SK-N-MC (cell line): ENCODE results near the gene LCN9.

ENCODE experiments used
- EZH2 ChIP-seq: fragments of 200-600 bp; sonication (generic); IDR thresholded peaks from one replicate; pipeline ENCODE4 v1.6.1; 2017; ENCODE audit warnings: antibody characterized with exemption
- FOXP2 ChIP-seq: optimal IDR thresholded peaks from 2 replicates; pipeline ENCODE3; 2011; ENCODE audit warnings: mild to moderate bottlenecking, moderate library complexity; ENCODE audit not compliant: insufficient read depth; ENCODE audit errors: extremely low read length, control extremely low read depth
- POLR2AphosphoS5 ChIP-seq: IDR thresholded peaks from 2 replicates; pipeline ENCODE4 v1.6.1; 2012; ENCODE audit warnings: mild to moderate bottlenecking, low read depth, low read length, borderline replicate concordance

DNA sequence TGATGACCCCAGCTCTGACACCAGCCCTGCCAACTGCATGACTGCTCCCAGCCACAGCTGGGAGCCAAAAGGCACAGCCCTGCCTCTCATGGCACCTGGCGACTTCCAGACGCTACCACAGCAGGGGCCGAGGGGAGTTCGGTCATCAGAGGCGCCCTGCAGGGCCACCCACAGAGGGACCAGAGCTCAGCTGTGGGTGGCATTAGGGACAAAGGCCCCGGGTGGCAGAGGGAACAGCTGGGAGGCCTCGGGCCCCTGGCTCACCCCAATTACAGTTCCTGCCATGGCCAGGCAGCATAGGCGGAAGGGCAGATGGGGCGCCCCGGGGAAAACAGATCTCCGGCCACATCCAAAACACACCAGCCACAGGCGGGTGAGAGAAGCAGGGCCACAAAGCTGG lies 32.5 kb downstream of the LCN9 start:
- no peak for TF ChIP-seq EZH2
- TF ChIP-seq POLR2AphosphoS5: no peak
- TF ChIP-seq FOXP2: no peak
